ENCODE measurements around the gene CLIC6. TPM values are rescaled to one million over a fixed set of nuclear protein-coding genes. Genes with fewer than 3 reads are reported as not detected.

CLIC6 gene
- total RNA-seq, 1 donor from 2014 or later: 6.2 TPM

DNA sequence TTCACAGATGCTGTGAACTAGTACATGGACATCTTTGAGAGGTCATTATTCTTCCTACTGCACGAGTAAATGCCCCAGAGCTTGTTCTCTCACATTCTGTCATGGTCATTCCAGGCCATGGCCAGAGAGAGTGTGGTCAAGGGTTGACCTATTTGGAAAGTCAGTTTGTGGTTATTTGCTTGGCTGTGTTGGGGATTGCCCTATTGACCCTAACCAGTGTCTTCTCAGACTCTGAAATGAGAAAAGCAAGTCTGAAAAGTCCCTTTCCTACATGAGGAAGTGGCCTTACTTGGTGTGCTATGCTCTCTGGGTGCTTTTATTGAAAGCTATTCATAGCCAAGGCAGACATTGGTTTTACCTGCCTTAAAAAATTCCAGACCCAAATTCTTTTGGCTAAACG is 26.6 kb downstream of the CLIC6 start:
- TF ChIP-seq, protein P1, sequence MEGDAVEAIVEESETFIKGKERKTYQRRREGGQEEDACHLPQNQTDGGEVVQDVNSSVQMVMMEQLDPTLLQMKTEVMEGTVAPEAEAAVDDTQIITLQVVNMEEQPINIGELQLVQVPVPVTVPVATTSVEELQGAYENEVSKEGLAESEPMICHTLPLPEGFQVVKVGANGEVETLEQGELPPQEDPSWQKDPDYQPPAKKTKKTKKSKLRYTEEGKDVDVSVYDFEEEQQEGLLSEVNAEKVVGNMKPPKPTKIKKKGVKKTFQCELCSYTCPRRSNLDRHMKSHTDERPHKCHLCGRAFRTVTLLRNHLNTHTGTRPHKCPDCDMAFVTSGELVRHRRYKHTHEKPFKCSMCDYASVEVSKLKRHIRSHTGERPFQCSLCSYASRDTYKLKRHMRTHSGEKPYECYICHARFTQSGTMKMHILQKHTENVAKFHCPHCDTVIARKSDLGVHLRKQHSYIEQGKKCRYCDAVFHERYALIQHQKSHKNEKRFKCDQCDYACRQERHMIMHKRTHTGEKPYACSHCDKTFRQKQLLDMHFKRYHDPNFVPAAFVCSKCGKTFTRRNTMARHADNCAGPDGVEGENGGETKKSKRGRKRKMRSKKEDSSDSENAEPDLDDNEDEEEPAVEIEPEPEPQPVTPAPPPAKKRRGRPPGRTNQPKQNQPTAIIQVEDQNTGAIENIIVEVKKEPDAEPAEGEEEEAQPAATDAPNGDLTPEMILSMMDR (IDR thresholded peaks at IDR 0.05): no peak
- H3K27me3 ChIP-seq: no peaks in the 10 kb centered on the region
- no peaks in the 10 kb centered on the region for H3K9me3 ChIP-seq
- intact Hi-C loops (cut with DNase I): no loop called here
- no peak overlapping the region for H3K27ac ChIP-seq
- H3K4me1 ChIP-seq: no peaks in the 10 kb centered on the region
- H3K4me3 ChIP-seq: no peak overlapping the region
- H3K36me3 ChIP-seq: no peaks in the 10 kb centered on the region
- DNase-seq (ENCODE audit: low spot score in 2 of 2): no peak

- TF ChIP-seq, protein P1 (IDR thresholded peaks at IDR 0.05): no peak
- Histone ChIP-seq H3K9me3 (no peaks in the 10 kb centered on the region), H3K36me3 (no peaks in the 10 kb centered on the region), H3K4me1 (no peaks in the 10 kb centered on the region), H3K27me3 (no peaks in the 10 kb centered on the region), H3K4me3 (no peak overlapping the region), H3K27ac (no peak overlapping the region)
- intact Hi-C loops (cut with DNase I): no loop called here
- DNase-seq (ENCODE audit: low spot score in 2 of 2): no peak
Observed at GRCh38 chr21:34696121-34696520, 27.3 kb downstream of the CLIC6 start.

GRCh38 chr21:34697826-34698225 is 29.0 kb downstream of the CLIC6 start:
- Histone ChIP-seq H3K27ac (no peak overlapping the region), H3K9me3 (no peaks in the 10 kb centered on the region), H3K36me3 (no peaks in the 10 kb centered on the region), H3K27me3 (no peaks in the 10 kb centered on the region), H3K4me3 (no peak overlapping the region), H3K4me1 (no peaks in the 10 kb centered on the region)
- intact Hi-C loops (cut with DNase I): no loop called here
- no peak for DNase-seq (ENCODE audit: low spot score in 2 of 2)
- TF ChIP-seq, protein P1 (IDR thresholded peaks at IDR 0.05): no peak

GRCh38 chr21:34698270-34699015 is 29.6 kb downstream of the CLIC6 start:
- Histone ChIP-seq H3K27ac (no peak overlapping the region), H3K9me3 (no peaks in the 10 kb centered on the region), H3K36me3 (no peaks in the 10 kb centered on the region), H3K4me1 (no peaks in the 10 kb centered on the region), H3K4me3 (no peak overlapping the region), H3K27me3 (no peaks in the 10 kb centered on the region)
- TF ChIP-seq, protein P1 (IDR thresholded peaks at IDR 0.05): no peak
- intact Hi-C loops (cut with DNase I): no loop called here
- no peak for DNase-seq (ENCODE audit: low spot score in 2 of 2)

DNA sequence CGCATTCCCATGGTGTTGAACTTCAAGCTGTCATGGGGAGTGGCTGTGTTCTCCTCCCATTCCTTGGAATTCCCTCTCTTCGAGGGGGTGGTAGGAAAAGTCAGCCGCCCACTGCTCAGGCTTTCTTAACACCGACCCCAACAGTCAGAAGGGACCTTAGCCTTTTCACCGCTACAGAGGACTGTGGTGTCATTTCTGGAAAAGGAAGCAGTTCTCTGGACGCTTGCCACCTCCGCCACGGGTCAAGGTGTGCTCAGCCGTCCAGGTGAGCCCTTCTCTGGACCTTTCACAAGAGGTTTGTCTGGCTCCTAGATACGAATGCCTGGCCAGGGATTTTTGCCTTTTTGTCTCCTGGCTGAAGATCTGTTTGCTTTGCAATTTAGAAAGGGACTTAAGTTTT is 31.8 kb downstream of the CLIC6 start:
- no peaks in the 10 kb centered on the region for H3K36me3 ChIP-seq
- no peak overlapping the region for H3K27ac ChIP-seq
- H3K4me1 ChIP-seq: no peaks in the 10 kb centered on the region
- H3K4me3 ChIP-seq: no peak overlapping the region
- TF ChIP-seq, protein P1 (IDR thresholded peaks at IDR 0.05): no peak
- no peaks in the 10 kb centered on the region for H3K27me3 ChIP-seq
- H3K9me3 ChIP-seq: no peaks in the 10 kb centered on the region
- no peak for DNase-seq (ENCODE audit: low spot score in 2 of 2)
- intact Hi-C loops (cut with DNase I): no loop called here

Measured in ascending aorta (tissue), 2 donors.